Kidney epithelial cell (primary cell): Measurements from ENCODE around the gene ASB13. TPM values are rescaled to one million over a fixed set of nuclear protein-coding genes. Genes with fewer than 3 reads are reported as not detected.

Experiments used
- DNase-seq: peaks from one replicate; pipeline ENCODE4 v3.0.0-alpha.2; 2010; ENCODE audit warnings: low read depth
- H3K27me3 ChIP-seq: 2 replicates; pipeline ENCODE4 v1.6.0; 2011; ENCODE audit warnings: low read length; ENCODE audit not compliant: control insufficient read depth, insufficient read depth
- H3K36me3 ChIP-seq: 2 replicates; pipeline ENCODE4 v1.5.1; 2011; ENCODE audit warnings: low read length; ENCODE audit not compliant: control insufficient read depth, insufficient read depth
- H3K4me3 ChIP-seq: 2 replicates; pipeline ENCODE4 v1.5.1; 2011; ENCODE audit warnings: low read depth, mild to moderate bottlenecking, control low read depth, low read length
- CTCF ChIP-seq: IDR thresholded peaks from 2 replicates; pipeline ENCODE4 v1.5.1; 2011; ENCODE audit warnings: mild to moderate bottlenecking, moderate library complexity, low read length, control low read depth, inconsistent platforms; ENCODE audit not compliant: insufficient read depth, poor library complexity, severe bottlenecking
- total RNA-seq: library from RNA; depleted of rRNA; stranded (reverse); fragments of >200 nt; gene quantifications from 2 replicates; pipeline ENCODE4 v1.2.3, GENCODE V29; 2015

ASB13 gene
- total RNA-seq, 1 donor from 2014 or later, result 17.3 TPM

- TF ChIP-seq CTCF, result no peak
- Histone ChIP-seq H3K36me3 (no peaks in the 10 kb centered on the region), H3K4me3 (no peak overlapping the region), H3K27me3 (no peaks in the 10 kb centered on the region)
- no peak for DNase-seq
Measured at GRCh38 chr10:5607594-5607993, 58.8 kb downstream of the ASB13 start.

GRCh38 chr10:5606864-5607263, 59.5 kb downstream of the ASB13 start:
- no peak overlapping the region for H3K4me3 ChIP-seq
- H3K36me3 ChIP-seq, result no peaks in the 10 kb centered on the region
- no peak for TF ChIP-seq CTCF
- no peaks in the 10 kb centered on the region for H3K27me3 ChIP-seq
- DNase-seq, result no peak

GRCh38 chr10:5606321-5606720, 60.1 kb downstream of the ASB13 start:
- no peak for DNase-seq
- TF ChIP-seq CTCF, result no peak
- Histone ChIP-seq H3K4me3 (no peak overlapping the region), H3K36me3 (no peaks in the 10 kb centered on the region), H3K27me3 (no peaks in the 10 kb centered on the region)

- no peak for TF ChIP-seq CTCF
- no peak for DNase-seq
- no peaks in the 10 kb centered on the region for H3K36me3 ChIP-seq
- H3K27me3 ChIP-seq, result no peaks in the 10 kb centered on the region
- no peak overlapping the region for H3K4me3 ChIP-seq
Measured at GRCh38 chr10:5604961-5605360, 61.4 kb downstream of the ASB13 start.

GRCh38 chr10:5604236-5604925, 62.0 kb downstream of the ASB13 start:
- Histone ChIP-seq H3K27me3 (no peaks in the 10 kb centered on the region), H3K36me3 (no peaks in the 10 kb centered on the region), H3K4me3 (no peak overlapping the region)
- no peak for DNase-seq
- no peak for TF ChIP-seq CTCF

- Histone ChIP-seq H3K36me3 (no peaks in the 10 kb centered on the region), H3K4me3 (no peak overlapping the region), H3K27me3 (no peaks in the 10 kb centered on the region)
- TF ChIP-seq CTCF, result no peak
- no peak for DNase-seq
Measured at GRCh38 chr10:5603848-5604170, 62.6 kb downstream of the ASB13 start.
